Progenitor cell of endocrine pancreas (in vitro differentiated cells): Measurements from ENCODE around the gene VSIG8. TPM values are rescaled to one million over a fixed set of nuclear protein-coding genes. Genes with fewer than 3 reads are reported as not detected.

Experiments used
- DNase-seq: peaks from one replicate; pipeline ENCODE4 v3.0.0; 2021; ENCODE audit warnings: low spot score; ENCODE audit not compliant: unreplicated experiment
- H3K27ac Mint-ChIP-seq: 2 replicates; pipeline ENCODE4 v1.8.0; 2021; ENCODE audit warnings: mild to moderate bottlenecking, moderate library complexity, mixed read lengths
- H3K27me3 Mint-ChIP-seq: 2 replicates; pipeline ENCODE4 v1.8.0; 2021; ENCODE audit warnings: mixed read lengths
- H3K36me3 Mint-ChIP-seq: 2 replicates; pipeline ENCODE4 v1.8.0; 2022; ENCODE audit warnings: mixed read lengths; ENCODE audit not compliant: insufficient read depth
- H3K4me1 Mint-ChIP-seq: 2 replicates; pipeline ENCODE4 v1.8.0; 2021; ENCODE audit warnings: low read depth, mixed read lengths
- H3K4me3 Mint-ChIP-seq: 2 replicates; pipeline ENCODE4 v1.8.0; 2021; ENCODE audit warnings: low read depth, mild to moderate bottlenecking, moderate library complexity, mixed read lengths
- H3K9me3 Mint-ChIP-seq: 2 replicates; pipeline ENCODE4 v1.8.0; 2021; ENCODE audit warnings: low read depth, mixed read lengths
- total RNA-seq: library from RNA; stranded (reverse); gene quantifications from 2 replicates; pipeline ENCODE4 v1.2.1, GENCODE V29; 2021
- TF ChIP-seq, protein P1 (sequence below): fragments of 200-600 bp; sonication (generic); IDR thresholded peaks from one replicate; pipeline ENCODE4 v1.5.0; 2021; ENCODE audit warnings: antibody characterized with exemption, mild to moderate bottlenecking; ENCODE audit not compliant: unreplicated experiment

The VSIG8 gene
- total RNA-seq, 1 donor from 2014 or later = not detected

DNA sequence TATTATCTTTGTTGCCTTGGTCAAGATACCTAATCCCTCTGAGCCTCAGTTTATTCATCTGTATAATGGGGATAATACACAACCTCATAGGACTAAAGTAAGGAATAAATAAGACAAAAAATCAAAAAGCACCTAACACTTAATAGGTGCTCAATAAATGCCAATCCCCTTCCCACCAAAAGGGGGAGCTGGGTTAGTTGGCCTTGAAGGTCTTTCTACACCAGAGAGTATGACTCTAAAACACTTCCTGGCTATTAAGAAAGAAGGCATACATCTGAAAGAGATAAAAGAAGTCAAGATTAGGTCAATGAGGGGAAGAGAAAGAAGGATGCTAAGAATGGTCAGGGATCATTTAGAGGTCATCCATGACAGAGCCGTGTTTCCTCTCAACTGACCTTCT lies 11.1 kb downstream of the VSIG8 start:
- no peaks in the 10 kb centered on the region for H3K9me3 Mint-ChIP-seq
- TF ChIP-seq, protein P1, sequence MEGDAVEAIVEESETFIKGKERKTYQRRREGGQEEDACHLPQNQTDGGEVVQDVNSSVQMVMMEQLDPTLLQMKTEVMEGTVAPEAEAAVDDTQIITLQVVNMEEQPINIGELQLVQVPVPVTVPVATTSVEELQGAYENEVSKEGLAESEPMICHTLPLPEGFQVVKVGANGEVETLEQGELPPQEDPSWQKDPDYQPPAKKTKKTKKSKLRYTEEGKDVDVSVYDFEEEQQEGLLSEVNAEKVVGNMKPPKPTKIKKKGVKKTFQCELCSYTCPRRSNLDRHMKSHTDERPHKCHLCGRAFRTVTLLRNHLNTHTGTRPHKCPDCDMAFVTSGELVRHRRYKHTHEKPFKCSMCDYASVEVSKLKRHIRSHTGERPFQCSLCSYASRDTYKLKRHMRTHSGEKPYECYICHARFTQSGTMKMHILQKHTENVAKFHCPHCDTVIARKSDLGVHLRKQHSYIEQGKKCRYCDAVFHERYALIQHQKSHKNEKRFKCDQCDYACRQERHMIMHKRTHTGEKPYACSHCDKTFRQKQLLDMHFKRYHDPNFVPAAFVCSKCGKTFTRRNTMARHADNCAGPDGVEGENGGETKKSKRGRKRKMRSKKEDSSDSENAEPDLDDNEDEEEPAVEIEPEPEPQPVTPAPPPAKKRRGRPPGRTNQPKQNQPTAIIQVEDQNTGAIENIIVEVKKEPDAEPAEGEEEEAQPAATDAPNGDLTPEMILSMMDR = no peak
- no peak for DNase-seq
- no peak overlapping the region for H3K27ac Mint-ChIP-seq
- no peaks in the 10 kb centered on the region for H3K36me3 Mint-ChIP-seq
- peaks cover 83% of the 10 kb centered on the region for H3K27me3 Mint-ChIP-seq
- no peak overlapping the region for H3K4me3 Mint-ChIP-seq
- peaks cover 19% of the 10 kb centered on the region for H3K4me1 Mint-ChIP-seq

DNA sequence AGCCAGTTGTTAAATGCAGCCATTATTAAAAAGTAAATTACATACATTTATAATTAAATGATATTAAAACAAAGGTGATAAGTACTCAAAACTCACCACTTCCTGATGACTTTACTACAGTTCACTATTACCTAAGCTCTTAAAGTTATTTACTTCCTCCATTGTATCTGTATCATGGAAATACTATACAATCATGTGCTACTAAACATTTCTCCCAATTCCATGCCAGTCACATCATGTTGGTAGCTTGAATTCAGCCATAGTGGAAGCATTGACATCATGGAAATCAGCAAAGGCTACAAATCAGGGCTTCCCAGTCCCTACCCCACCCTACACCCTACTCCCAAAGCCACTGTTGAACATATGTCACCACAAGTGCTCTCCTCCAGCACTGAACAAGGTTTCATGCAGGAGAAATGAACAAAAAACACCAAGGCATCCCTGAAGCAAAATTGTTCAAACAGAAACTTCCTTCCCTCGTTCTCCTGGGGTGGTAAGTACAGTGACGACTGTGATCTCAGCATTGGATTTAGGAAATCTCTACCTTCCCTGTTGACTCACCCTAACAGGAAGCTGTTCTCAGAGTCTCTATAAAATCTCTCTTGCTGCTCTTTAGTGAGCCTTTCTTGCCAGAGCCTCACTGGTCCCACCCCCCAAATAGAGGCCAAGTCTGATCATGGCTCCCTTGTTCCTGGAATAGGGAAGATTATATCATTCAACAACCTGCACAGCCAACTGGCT lies 12.7 kb downstream of the VSIG8 start:
- Mint-ChIP-seq H3K36me3 (no peaks in the 10 kb centered on the region), H3K4me1 (peaks cover 16% of the 10 kb centered on the region), H3K4me3 (no peak overlapping the region), H3K27ac (no peak overlapping the region), H3K9me3 (no peaks in the 10 kb centered on the region), H3K27me3 (peaks cover 81% of the 10 kb centered on the region)
- TF ChIP-seq, protein P1 = no peak
- no peak for DNase-seq

DNA sequence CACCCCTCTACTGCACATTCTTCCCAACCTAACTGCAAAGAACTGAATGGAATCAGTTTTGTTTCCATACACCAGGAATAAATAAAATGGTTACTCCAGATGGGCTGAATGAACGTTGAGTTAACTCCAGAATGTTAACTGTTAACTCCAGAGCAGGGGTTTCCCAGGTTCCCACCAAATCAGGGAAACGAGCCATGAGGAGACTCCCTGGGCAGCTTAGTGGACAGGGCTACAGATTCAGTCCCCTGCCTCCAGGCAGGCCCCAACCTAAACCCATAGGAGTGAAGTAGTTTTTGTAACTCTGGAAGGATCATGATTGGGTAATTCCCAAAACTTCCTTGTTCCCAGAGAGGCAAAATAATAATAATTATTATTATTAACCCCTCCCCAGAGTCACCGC lies 14.1 kb downstream of the VSIG8 start:
- peaks cover 86% of the 10 kb centered on the region for H3K27me3 Mint-ChIP-seq
- no peaks in the 10 kb centered on the region for H3K9me3 Mint-ChIP-seq
- no peak overlapping the region for H3K27ac Mint-ChIP-seq
- H3K36me3 Mint-ChIP-seq = no peaks in the 10 kb centered on the region
- H3K4me3 Mint-ChIP-seq = no peak overlapping the region
- H3K4me1 Mint-ChIP-seq = peaks cover 8% of the 10 kb centered on the region
- no peak for DNase-seq
- TF ChIP-seq, protein P1 = no peak

DNA sequence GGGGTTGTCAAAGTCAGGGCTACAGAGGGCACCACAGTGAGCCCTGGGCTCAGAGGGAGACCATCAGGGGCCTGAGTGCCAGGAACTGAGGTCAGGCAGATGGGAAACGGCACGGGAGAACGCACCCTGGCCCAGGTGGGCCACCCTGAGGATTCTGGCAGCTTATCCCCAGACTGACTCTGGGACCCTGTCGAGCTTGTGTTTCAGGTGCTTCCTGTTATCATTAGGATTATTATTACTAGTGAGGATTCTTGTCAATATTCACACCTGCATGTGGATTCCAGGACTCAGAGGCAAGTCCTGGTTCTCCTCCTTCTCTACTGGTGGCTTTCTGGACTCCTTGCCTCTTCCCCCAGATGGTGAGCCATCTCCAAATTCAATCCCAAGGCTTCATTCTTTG lies 15.2 kb downstream of the VSIG8 start:
- Mint-ChIP-seq H3K27me3 (peaks cover 79% of the 10 kb centered on the region), H3K36me3 (no peaks in the 10 kb centered on the region), H3K4me1 (peaks cover under 1% of the 10 kb centered on the region), H3K27ac (no peak overlapping the region), H3K4me3 (no peak overlapping the region), H3K9me3 (no peaks in the 10 kb centered on the region)
- no peak for DNase-seq
- TF ChIP-seq, protein P1 = no peak

DNA sequence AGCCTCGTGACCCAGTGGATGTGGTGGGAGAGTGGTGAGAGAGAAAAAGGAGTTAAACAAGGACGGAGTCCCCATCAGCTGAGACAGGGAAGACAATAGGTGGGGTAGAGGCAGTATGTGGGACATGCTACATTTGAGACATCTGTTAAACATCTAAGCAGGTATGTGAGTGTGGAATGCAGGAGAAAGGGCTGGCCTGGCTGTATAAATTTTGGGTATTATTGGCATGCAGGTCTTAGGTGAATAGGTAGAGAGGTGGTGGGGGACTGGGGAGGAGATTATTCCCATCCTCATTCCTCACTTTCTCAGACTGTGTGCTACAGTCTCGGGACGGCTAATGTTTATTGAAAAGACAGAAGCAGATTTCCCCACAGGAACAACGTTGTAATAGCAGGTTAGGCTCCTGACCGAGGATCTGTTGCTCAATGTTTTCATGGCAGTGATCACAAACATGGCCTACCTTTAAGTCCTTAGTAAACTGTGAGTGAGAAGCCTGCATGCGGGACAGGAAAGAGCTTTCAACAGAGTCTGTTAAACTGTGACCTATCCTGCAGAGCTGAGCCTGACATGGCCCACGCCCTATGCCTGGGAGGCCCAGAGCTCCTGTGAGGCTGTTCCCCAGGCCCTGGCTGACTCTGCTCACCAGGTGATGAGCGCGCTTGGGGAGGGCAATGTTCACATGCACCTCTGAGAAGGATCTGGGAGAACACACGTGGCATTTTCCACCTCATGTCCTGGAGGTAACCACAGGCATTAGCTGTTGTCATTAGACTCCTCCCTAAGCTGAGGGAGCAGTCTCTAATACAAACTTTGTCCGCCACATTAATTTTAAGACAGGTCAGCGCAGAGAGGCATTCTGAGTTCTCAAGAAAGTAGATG lies 16.5 kb downstream of the VSIG8 start:
- Mint-ChIP-seq H3K36me3 (no peaks in the 10 kb centered on the region), H3K4me3 (no peak overlapping the region), H3K27me3 (peaks cover 77% of the 10 kb centered on the region), H3K4me1 (no peaks in the 10 kb centered on the region), H3K9me3 (no peaks in the 10 kb centered on the region), H3K27ac (no peak overlapping the region)
- TF ChIP-seq, protein P1 = no peak
- DNase-seq = no peak
